CD4-positive, alpha-beta T cell treated with Interleukin-4 for 4 hours (primary cell): ENCODE results near the gene MYH6.

ENCODE experiments used
- DNase-seq: peaks from one replicate; pipeline ENCODE4 v3.0.0-alpha.2; 2020

The MYH6 gene

DNA sequence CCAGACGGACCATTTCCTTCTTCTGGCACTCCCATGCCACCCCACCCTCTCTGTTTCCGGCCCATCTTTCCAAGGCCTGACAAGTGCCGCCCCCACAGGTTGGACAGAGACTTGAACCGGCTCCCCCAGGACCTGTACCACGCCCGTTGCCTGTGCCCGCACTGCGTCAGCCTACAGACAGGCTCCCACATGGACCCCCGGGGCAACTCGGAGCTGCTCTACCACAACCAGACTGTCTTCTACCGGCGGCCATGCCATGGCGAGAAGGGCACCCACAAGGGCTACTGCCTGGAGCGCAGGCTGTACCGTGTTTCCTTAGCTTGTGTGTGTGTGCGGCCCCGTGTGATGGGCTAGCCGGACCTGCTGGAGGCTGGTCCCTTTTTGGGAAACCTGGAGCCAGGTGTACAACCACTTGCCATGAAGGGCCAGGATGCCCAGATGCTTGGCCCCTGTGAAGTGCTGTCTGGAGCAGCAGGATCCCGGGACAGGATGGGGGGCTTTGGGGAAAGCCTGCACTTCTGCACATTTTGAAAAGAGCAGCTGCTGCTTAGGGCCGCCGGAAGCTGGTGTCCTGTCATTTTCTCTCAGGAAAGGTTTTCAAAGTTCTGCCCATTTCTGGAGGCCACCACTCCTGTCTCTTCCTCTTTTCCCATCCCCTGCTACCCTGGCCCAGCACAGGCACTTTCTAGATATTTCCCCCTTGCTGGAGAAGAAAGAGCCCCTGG lies 32.4 kb downstream of the MYH6 start:
- no peak for DNase-seq

DNA sequence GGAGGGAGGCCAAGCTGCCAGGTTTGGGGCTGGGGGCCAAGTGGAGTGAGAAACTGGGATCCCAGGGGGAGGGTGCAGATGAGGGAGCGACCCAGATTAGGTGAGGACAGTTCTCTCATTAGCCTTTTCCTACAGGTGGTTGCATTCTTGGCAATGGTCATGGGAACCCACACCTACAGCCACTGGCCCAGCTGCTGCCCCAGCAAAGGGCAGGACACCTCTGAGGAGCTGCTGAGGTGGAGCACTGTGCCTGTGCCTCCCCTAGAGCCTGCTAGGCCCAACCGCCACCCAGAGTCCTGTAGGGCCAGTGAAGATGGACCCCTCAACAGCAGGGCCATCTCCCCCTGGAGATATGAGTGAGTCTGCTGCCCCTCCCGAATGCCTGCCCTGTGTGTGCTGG lies 35.0 kb downstream of the MYH6 start:
- DNase-seq, result no peak

DNA sequence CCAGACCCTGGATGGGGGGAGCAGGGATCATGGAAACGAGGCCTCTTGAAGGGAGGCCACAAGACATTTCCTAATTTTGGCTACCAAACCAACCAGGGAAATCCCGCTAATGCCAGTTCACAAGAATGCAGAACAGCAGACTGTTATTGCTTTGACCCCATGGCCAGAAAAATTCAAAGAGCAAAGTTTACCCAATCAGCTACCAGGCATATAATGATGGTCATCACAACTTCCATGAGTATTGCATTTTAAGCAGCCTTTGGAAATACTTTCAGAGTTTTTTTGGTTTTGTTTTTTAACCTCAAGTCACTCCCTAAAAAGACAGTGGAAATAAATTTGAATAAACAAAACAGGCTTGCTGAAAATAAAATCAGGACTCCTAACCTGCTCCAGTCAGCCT lies 35.6 kb downstream of the MYH6 start, which contains the start of gene IL25:
TSS of gene IL25 (plus strand) at position 301 of the 400 bp plus-strand sequence.
- no peak for DNase-seq

DNA sequence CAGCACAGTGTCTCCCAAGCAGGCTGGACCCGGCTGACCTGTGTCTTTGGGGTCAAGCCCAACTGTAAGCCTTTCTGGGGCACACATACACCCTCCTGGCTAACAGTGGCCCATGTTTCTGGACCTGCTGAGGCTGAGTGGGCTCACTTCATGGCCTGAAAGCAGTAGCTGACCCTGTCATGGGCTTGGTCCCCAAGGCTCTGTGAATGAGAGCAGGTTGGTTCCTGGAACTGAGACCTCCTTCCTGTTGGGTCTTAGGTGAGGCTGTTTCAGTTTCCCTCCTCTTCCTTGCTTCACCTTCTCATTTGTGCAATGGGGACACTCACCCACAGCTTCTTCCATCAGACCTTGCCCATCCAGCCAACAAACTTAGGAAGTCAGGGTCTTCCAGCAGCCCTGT lies 36.2 kb downstream of the MYH6 start:
- no peak for DNase-seq

DNA sequence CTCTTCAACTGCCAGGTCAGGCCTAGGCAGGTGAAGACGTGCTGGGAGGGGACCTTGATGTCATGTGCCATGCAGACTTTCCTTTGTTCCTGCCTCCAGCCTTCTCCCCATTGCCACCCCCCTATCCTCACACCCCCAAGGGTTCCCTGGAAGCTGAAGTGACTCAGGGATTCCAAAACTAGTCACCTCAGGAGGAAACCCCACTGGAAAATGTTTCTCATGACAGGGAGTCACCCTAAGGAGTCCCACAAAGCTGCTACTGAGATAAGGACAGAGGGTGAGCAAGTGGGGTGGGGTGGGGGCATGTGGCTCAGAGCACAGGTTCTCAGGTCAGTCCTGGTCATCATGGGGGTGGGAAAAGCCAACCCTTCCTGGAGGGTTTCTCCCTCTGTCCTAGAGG lies 37.9 kb downstream of the MYH6 start:
- DNase-seq, result no peak

DNA sequence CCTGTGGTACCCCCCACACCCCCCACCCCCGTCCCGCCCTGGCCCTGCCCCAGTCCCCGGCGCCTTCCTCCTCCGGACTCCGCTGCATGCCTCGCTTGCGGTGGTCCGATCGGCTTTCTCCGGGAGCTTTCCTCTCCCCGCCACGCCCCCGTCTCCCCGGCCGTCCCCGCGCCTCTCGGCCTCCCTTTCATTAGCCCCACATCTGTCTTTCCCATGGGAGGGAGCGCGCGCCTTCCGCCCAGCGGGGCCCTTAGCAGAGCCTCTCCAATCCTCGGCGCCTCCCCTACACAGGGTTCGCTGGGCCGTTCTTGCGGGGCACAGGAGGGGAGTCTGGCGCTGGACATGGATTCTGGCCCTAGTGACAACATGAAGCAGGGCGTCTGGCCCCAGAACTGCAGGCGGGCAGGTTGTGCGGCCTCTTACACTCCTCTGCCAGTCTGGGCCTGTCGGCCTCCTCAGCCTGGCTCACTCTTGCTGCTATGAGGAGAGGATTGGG lies 41.6 kb downstream of the MYH6 start:
- no peak for DNase-seq

DNA sequence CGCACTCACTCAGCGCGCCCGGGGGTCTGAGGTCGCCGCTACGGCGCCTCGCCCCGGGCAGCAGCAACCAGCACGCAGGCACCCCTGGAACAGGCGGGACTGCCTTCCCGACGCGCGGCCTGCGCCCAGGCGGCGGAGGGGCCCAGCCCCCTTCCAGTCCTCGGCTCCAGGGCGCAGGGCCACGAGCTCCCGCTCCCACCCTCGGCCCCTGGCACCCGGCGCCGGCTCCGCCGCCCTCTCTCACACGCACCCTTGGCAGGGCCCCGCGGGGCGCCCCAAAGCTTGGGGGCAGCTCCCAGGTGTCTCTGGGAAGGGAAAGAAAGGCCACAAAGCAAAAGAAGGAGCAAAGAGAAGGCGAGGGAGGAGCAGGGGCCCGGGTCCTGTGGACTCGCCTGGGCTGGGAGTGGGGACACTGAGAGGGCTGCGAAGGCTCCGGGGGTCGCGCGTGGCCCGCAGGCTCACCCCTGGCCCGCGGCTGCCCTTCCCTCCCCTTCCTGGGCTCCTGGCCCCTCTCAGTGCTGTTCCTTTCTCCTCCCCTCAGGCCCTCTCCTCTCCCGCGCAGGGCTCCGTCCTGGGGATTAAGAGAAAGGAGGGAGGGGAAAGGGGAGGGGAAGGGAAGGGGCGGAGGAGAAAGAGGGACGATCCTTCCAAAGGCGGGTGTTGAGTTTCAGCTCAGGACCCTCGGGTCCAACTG lies 42.2 kb downstream of the MYH6 start:
- DNase-seq, result no peak

DNA sequence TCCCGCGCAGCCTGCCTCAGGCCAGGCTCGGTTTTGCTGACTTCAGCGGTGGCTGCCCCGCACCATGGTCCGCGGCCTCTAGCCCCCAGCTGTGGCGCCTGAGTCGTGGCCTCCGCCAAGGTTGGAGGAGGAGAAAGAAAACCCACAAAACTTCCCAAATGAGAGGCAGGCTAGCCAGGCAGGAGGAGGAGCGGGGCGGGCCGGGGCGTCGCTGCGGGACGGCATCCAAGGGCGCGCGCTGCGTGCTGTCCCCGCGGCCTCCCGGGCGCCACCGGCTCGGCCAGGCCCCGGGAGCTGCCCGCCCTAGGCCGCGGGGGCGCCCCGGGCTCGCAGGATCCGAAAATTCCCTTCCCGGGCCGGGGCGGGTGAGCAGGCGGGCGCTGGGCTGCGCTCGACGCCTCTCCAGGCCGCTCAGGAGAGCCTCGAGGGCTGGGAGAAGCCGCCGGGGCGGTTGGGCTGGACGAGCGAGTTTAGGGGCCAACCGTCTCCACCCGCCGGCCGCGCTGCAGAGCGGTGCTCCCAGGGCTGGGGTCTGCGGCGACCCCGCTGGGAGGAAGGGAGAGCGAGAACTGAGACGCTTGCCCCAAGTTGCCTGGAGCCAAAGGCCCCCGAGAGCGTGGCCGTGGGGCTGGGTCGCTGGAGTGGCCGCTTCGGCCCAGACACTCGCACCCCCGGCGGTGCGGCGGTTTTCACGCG lies 42.9 kb downstream of the MYH6 start, which contains the start of gene EFS:
TSS of gene EFS (minus strand) at position 137 of the 696 bp plus-strand sequence. CDS start 147 bp downstream, outside the sequence.
- DNase-seq, result no peak

DNA sequence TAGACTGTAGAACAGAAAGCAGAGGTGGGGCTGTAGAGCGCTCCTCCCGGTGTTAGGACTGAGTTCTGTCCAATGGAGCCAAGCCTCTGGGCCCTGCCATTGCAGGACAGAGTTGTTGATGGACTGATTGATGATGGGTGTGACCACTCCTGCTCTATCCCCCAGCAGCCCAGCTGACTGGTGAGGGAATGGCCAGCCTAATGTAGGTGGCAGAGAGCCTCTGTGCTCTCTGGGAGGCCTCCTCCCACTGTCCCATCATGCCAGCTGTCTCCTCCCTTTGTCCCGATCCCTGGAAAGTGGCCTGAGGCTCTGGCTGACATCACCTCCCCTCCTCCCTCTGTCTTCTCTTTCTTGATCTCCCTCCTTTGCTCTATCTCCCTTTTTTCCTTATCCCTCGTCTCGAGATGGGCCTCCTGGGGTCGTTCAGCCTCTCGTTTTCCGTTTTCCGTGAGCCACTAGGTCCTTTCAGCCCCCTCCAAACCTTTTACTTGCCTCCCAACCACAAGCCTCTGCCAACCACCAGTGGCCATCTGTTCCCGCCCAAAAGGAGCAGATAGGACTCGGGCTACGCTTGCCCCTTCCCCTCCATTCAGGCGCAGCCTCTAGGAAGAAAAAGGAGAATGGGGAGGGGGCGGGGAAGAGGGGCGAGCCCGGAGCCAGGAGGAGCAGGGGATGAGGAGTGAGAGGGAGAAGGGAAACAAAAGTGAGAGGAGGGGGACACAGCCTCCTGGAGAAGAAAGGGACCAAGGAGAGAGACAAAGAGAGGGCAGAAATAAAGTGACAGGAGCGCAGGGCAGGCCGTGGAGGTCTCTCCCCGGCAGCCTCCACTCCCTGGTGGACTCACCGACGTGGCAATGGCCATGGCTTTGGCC lies 43.7 kb downstream of the MYH6 start:
- no peak for DNase-seq

DNA sequence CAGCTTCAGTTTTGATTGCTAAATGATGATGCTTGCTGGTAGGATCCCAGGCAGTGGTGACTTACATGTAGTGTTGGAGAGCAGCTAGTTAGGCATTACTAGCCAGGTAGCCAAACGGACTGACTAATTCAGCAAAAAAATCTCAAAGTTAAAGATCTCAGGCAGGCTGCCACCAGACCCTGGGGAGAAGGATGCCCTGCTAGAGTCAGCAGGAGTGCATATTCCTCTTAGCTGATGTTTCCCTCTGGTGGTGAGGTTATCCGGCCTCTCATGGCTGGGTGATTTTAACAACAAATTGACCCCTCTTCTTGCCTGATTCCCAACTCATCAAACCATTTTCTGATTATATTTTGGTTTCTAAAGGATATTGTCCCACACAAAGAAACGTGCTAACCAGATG lies 45.9 kb downstream of the MYH6 start:
- DNase-seq, result no peak

DNA sequence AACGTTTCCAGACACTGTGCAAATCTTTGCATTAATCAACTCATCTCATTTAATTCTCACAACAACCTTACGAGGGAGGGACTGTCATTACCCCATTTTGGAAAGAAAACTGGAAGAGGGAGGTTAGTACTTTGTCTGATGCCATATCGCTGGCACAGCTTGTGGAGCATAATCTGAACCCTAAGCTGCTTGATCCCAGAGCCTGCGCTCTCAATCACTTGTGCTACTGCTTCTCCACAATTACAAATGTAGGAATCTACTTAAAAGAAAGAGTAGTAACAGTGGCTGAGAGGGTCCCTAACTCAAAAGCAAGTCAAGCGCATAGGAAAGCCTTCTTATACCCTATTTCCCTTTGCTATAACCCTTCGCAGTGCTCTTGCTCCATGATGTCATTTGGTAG lies 46.3 kb downstream of the MYH6 start:
- DNase-seq, result no peak

DNA sequence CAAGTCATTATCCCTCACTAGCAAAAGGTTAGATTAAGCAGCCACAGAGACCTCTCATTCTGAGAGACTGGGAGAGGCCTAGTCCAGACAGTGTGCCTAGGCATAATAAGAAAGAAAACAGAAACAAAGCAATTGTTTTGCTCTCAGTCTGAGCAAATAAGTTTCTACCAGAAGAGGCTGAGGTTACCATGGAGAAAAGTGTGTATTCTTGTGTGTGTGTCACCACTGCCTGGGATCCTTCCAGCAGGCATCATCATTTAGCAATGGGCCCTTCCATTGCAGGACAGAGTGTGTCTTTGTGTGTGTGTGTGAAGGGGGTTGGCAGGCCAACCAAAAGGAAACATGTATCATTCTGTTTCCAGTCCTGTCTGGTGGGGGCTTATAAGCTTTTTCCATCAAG lies 46.8 kb downstream of the MYH6 start:
- no peak for DNase-seq

DNA sequence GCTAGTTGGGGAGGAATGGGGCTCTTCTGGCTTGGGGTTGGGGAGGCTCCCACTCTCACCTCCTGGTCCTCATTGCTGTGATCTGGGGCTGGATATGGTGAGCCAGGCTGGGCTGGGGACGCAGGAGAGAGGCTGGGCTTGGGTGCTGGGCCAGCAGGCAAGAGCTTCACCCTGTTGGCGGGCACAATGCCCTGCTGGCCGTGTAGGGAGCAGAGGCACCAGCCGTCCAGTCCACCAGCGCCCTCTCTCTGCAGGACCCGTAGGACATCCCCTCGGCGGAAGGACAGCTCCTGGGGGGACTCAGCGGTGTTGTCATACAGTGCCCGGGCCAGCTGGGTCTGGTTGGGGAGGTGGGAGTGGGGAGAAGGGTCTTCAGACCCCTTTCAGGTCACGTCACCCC lies 47.6 kb downstream of the MYH6 start:
- DNase-seq, result no peak

DNA sequence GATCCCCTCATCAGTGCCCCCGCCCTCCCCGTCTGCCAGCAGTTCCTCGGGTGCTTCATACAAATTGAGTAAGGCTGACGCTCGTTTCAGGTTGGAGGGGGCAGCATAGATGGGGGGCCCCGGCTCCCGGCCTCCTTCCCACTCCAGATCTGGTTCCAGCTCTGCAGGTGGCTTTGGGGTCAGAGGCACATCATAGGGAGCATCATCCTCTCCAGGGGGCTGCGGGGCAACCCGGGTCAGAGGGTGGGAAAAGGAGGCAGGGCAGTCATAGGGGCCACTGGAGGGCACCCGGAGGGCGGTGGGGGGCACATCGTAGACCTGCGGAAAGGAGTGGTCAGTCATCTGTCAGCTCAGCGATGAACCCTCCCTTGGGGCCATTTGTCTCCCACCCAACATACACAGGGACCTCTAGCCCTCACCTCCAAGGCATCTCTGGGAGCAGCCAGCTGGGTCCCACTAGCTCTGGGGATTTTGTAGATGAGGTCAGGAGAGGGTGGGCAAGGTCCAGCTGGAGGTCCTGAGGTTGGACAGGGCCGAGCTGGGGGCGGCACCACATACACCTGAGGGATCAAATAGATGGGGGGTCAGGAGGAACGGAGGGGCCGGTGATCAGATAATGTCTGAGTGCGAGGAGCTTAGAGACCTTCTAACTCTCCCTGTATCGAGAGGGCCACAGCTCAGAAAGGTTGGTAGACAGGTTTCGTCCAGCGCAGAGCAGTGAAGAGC lies 48.2 kb downstream of the MYH6 start:
- DNase-seq, result no peak

DNA sequence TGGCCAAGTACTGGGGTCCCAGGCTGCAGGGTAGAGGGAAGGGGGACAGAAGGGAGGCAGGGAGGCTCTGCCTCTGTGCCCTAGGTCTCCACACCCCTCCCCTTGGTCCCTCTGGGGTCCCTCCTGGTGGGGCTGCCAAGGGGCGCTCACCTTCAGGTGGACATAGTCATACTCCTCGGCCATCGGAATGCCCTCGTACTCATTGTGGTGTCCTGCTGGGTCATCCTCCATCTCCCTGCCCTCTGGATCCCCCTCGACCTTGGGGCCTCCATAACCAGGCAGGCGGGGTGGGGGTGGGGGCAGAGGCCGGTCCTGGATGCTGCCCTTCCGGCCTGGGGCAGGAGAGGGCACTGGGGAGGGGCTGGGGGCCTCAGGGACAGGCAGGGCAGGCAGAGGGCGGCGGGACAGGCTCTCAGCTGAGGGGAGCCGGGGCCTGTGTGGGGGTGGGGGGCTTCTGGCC lies 48.9 kb downstream of the MYH6 start:
- no peak for DNase-seq

DNA sequence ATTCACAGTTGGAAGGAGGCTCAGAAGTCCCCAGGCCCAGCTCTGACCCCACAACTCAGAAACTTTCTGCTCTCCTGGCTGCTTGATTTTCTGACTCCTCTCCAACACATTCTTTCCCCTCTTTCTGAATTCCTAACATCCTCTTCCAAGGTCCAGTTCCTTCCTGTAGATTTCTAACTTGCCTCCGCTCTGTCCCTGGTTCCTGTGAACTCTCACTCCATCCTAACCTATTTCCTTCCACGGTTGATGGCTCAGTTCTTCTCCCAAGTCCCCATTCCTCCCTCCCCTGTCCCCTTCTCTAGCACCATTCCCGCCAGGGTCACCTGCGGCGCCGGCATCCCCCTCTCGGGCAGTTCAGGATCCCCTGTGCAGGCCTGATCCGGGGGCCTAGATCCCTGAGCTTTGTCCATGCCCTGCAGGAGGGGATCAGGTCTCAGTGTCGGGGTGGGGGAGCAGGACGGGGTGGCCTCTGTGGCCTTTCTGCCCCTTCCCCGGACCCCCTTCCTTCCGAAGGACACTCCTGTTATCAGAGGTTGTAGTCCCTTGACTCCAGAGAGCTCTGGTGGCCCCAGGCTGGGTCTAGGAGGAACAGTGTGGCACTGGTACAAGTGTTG lies 49.4 kb downstream of the MYH6 start:
- no peak for DNase-seq

DNA sequence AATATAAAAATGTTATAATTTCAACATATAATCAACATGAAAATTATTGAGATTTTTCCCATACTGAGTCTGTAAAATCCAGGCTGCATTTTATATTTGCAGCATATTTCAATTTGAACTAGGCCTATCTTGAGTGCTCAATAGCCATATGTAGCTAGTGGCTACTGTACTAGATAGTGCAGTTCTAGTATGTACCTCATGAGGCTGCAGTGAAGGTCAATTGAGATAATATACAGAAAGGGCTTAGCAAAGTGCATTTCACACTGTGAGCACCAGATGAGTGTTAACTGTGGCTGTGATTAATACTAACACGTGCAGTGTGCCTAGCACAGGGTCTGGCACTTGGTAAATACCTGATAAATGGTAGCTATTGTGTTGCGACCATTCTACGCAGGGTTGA lies 50.0 kb downstream of the MYH6 start:
- DNase-seq, result no peak

DNA sequence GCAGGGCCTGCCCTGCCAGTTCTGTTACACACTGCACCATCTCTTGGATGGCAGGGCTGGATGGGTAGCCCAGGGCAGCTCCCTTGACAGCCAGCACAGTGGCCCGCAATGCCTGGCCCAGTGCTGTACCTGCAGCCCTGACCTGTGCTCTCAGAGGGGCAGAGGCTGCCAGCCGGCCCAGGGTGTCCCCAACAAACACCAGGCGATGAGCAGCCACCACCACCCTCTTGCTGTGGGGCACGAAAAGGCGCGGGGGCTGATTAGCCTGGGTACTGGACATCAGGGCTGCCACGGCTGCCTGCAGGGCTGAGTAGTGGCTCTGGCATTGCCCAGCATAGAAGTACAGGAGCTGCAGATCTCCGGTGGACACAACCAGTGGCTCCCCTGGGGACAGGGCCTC lies 50.8 kb downstream of the MYH6 start:
- no peak for DNase-seq

DNA sequence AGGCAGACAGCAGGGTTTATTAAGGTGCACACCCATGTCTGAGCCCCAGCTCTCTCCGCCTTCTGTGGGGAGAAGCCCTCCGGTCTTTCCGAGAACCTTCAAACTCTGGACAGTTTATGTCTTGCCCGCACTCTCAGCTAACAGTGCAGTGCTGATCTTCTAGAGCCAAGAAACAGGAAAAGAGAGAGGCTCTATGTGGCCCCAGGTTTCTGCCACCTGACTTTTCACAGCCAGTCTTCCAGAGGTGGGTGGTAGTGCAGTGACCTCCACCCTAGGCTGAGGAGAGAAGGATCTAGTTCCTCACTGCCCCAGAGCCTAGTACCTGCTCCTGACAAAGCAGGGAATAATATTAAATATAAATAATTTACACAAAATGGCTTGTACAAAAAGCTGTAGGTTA lies 51.4 kb downstream of the MYH6 start:
- no peak for DNase-seq

DNA sequence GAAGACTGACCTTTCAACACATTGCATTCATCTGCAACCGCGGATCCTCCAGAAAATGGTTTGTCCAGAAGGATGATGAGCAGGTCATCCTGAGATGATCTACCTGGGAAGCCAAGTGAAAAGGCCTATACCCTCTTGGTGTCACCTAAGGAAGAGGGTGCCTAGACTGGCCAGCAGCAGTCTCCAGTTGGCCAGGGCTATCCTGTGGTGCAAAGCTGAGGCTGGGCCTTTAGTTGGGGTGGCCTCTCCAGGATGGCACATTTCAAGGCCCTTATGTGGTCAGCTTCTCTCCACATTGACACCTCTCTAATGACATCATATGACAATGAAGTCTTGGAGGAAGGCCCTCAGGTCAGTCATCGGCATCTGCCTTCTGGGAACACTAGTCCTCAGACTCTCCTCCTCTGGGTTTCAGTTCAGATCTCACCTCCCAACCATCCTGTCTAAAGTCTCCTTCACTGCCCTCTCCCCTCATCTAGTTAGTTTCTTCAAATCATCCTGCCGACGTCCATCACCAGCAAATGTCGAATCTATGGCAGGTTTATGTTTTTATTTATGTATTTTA lies 52.1 kb downstream of the MYH6 start:
- no peak for DNase-seq

DNA sequence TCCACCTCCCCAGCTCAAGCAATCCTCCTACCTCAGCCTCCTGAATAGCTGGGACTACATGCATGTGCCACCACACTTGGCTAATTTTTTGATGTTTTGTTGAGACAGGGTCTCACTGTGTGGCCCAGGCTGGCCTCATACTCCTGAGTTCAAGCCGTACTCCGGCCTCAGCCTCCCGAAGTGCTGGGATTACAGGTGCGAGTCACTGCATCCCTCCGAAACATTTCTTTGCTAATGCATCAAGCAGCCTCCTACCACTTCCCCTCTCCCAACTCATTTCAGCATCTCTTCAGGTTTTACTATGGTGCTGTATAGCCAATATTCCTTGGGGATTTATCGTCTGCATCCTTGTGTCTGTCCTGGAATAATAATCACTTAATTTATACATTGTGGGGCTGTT lies 53.1 kb downstream of the MYH6 start:
- DNase-seq, result no peak
